Lower leg skin (tissue), 3 donors: ENCODE results near the gene THSD4.

ENCODE experiments used
- CTCF ChIP-seq, 3 donors: fragments of 450-650 bp; IDR thresholded peaks; one replicate each; pipeline ENCODE4 v1.5.1; 2016; ENCODE audit warnings: antibody characterized with exemption in 3 of 3, mild to moderate bottlenecking in 3 of 3, moderate library complexity in 2 of 3
- POLR2A ChIP-seq, 2 donors: fragments of 450-650 bp; IDR thresholded peaks; one replicate each; pipeline ENCODE4 v1.6.1; 2016 to 2017; ENCODE audit warnings: antibody characterized with exemption in 2 of 2, mild to moderate bottlenecking in 1 of 2, moderate library complexity in 1 of 2

DNA sequence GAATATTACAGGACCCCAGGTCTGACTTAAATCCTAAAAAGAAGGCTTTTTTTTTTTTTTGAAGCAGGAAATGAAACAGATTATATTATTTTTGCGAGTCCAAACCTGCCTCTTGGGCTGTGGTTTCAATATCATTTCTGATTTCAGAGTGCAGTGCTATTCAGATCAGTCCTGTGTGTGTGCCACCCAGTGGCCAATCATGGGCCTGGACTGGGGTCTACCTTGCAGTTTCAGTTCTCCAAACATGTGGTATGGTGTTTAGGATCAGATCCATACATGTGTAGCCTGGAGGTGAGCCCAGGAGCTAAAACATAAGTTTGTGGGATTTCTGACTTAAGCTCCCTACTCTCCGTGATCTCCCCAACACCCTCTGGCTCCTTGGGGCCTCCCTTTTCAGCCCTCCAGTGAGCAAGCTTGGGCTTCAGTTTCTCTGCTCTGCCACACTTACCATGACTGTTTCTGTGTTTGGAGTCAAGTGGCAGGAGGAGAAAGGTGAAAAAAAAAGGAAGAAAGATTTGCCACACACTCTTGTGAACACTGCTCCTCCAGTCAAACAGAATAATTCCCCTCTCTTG lies 12.1 kb upstream of the THSD4 start:
- TF ChIP-seq CTCF (IDR thresholded peaks at IDR 0.05) (no peak), POLR2A (IDR thresholded peaks at IDR 0.05) (no peak)
